Muscle layer of colon (tissue), 2 donors: ENCODE data around the gene MVK.

ENCODE experiments used
- H3K27ac ChIP-seq: one replicate; pipeline ENCODE4 v1.7.0; 2013; ENCODE audit warnings: low read depth, mild to moderate bottlenecking, low read length, moderate library complexity
- H3K27me3 ChIP-seq, 2 donors: one replicate each; pipeline ENCODE4 v1.7.0; 2013; ENCODE audit warnings: low read length in 2 of 2, mild to moderate bottlenecking in 2 of 2; ENCODE audit not compliant: insufficient read depth in 2 of 2, control insufficient read depth in 1 of 2
- H3K36me3 ChIP-seq: one replicate; pipeline ENCODE4 v1.7.0; 2013; ENCODE audit warnings: mild to moderate bottlenecking, low read length; ENCODE audit not compliant: insufficient read depth
- H3K4me1 ChIP-seq: one replicate; pipeline ENCODE4 v1.7.0; 2013; ENCODE audit warnings: mild to moderate bottlenecking, low read length; ENCODE audit not compliant: insufficient read depth
- H3K4me3 ChIP-seq, 2 donors: one replicate each; pipeline ENCODE4 v1.7.0; 2013; ENCODE audit warnings: low read length in 2 of 2, low read depth in 1 of 2, mild to moderate bottlenecking in 1 of 2, moderate library complexity in 1 of 2
- H3K9ac ChIP-seq: one replicate; pipeline ENCODE4 v1.7.0; 2013; ENCODE audit warnings: low read length
- H3K9me3 ChIP-seq: one replicate; pipeline ENCODE4 v1.7.0; 2013; ENCODE audit warnings: mild to moderate bottlenecking, low read length
- donor health status: abdominal sarcoma.
- donor health status: Adenocarcinoma of cecum.

MVK gene

GRCh38 chr12:109573029-109573913 lies at the start of gene MVK, which contains the start of gene MMAB:
Gene MVK (plus strand): TSS chr12:109573794. CDS start chr12:109574823, 1,029 bp downstream.
Gene MMAB (minus strand): TSS chr12:109573504. CDS start chr12:109573480, 24 bp downstream.
- H3K4me3 ChIP-seq = peak within 1 kb of the TSS; percentile 69 to 94
- peak within 1 kb of the TSS; percentile 73 for H3K27ac ChIP-seq
- H3K4me1 ChIP-seq = peaks cover 8% of the 10 kb centered on the region
- peaks cover 18% of the 10 kb centered on the region for H3K36me3 ChIP-seq
- peak within 1 kb of the TSS; percentile 70 for H3K9ac ChIP-seq
- H3K27me3 ChIP-seq = no peaks in the 10 kb centered on the region
- no peaks in the 10 kb centered on the region for H3K9me3 ChIP-seq

- no peaks in the 10 kb centered on the region for H3K9me3 ChIP-seq
- no peaks in the 10 kb centered on the region for H3K4me1 ChIP-seq
- H3K27ac ChIP-seq = no peak overlapping the region
- H3K9ac ChIP-seq = no peak overlapping the region
- H3K4me3 ChIP-seq = no peak overlapping the region
- H3K36me3 ChIP-seq = peaks cover 92% of the 10 kb centered on the region
- no peaks in the 10 kb centered on the region for H3K27me3 ChIP-seq
Measured at GRCh38 chr12:109524466-109525278, 48.9 kb upstream of the MVK start.

GRCh38 chr12:109525279-109525585 lies 48.4 kb upstream of the MVK start:
- Histone ChIP-seq H3K27ac (no peak overlapping the region), H3K4me3 (no peak overlapping the region), H3K4me1 (no peaks in the 10 kb centered on the region), H3K9me3 (no peaks in the 10 kb centered on the region), H3K27me3 (no peaks in the 10 kb centered on the region), H3K9ac (no peak overlapping the region), H3K36me3 (peaks cover 90% of the 10 kb centered on the region)

- Histone ChIP-seq H3K9ac (no peak overlapping the region), H3K4me3 (no peak overlapping the region), H3K36me3 (peaks cover 85% of the 10 kb centered on the region), H3K9me3 (no peaks in the 10 kb centered on the region), H3K4me1 (no peaks in the 10 kb centered on the region), H3K27me3 (no peaks in the 10 kb centered on the region), H3K27ac (no peak overlapping the region)
Measured at GRCh38 chr12:109527489-109528123, 46.0 kb upstream of the MVK start.

- Histone ChIP-seq H3K4me1 (no peaks in the 10 kb centered on the region), H3K27me3 (no peaks in the 10 kb centered on the region), H3K4me3 (no peak overlapping the region), H3K36me3 (peaks cover 80% of the 10 kb centered on the region), H3K9ac (no peak overlapping the region), H3K9me3 (no peaks in the 10 kb centered on the region), H3K27ac (peak overlapping the region; percentile 8)
Measured at GRCh38 chr12:109529691-109530640, 43.6 kb upstream of the MVK start.

- no peak overlapping the region for H3K9ac ChIP-seq
- H3K36me3 ChIP-seq = peaks cover 69% of the 10 kb centered on the region
- no peak overlapping the region for H3K27ac ChIP-seq
Measured at GRCh38 chr12:109531411-109531810, 42.2 kb upstream of the MVK start.

GRCh38 chr12:109532721-109533486 lies 40.7 kb upstream of the MVK start:
- Histone ChIP-seq H3K27me3 (no peaks in the 10 kb centered on the region), H3K9me3 (no peaks in the 10 kb centered on the region), H3K4me1 (no peaks in the 10 kb centered on the region), H3K4me3 (no peak overlapping the region), H3K9ac (no peak overlapping the region), H3K36me3 (peaks cover 57% of the 10 kb centered on the region), H3K27ac (no peak overlapping the region)

More at GRCh38 chr12:109531411-109531810, 42.2 kb upstream of the MVK start:
- Histone ChIP-seq H3K4me3 (no peak overlapping the region), H3K9me3 (no peaks in the 10 kb centered on the region), H3K4me1 (no peaks in the 10 kb centered on the region), H3K27me3 (no peaks in the 10 kb centered on the region)

- Histone ChIP-seq H3K9me3 (no peaks in the 10 kb centered on the region), H3K9ac (no peak overlapping the region), H3K27ac (no peak overlapping the region), H3K27me3 (no peaks in the 10 kb centered on the region), H3K4me3 (no peak overlapping the region), H3K4me1 (no peaks in the 10 kb centered on the region), H3K36me3 (peaks cover 56% of the 10 kb centered on the region)
Measured at GRCh38 chr12:109533487-109533740, 40.2 kb upstream of the MVK start.

- H3K4me3 ChIP-seq = no peak overlapping the region
- H3K36me3 ChIP-seq = peaks cover 49% of the 10 kb centered on the region
- no peak overlapping the region for H3K27ac ChIP-seq
- H3K9me3 ChIP-seq = no peaks in the 10 kb centered on the region
- H3K27me3 ChIP-seq = no peaks in the 10 kb centered on the region
- no peaks in the 10 kb centered on the region for H3K4me1 ChIP-seq
- H3K9ac ChIP-seq = no peak overlapping the region
Measured at GRCh38 chr12:109534456-109534855, 39.1 kb upstream of the MVK start.

- Histone ChIP-seq H3K9ac (no peak overlapping the region), H3K4me3 (no peak overlapping the region), H3K27me3 (no peaks in the 10 kb centered on the region), H3K27ac (no peak overlapping the region), H3K9me3 (no peaks in the 10 kb centered on the region), H3K36me3 (peaks cover 43% of the 10 kb centered on the region), H3K4me1 (no peaks in the 10 kb centered on the region)
Measured at GRCh38 chr12:109535231-109535862, 38.2 kb upstream of the MVK start.
